CD4-positive, alpha-beta T cell (primary cell): ENCODE data around the gene SIGLEC11. TPM values are rescaled to one million over a fixed set of nuclear protein-coding genes. Genes with fewer than 3 reads are reported as not detected.

Experiments used
- ATAC-seq: fragments of 200-7000 bp; cut with Tn5 transposase; one replicate; pipeline ENCODE4 v1.10.0; 2022; ENCODE audit warnings: mild to moderate bottlenecking; ENCODE audit not compliant: poor library complexity
- CTCF ChIA-PET: fragments of 350-600 bp; sonication (Branson Sonifier 250); formaldehyde crosslinking; loops from one replicate; lab custom pipeline; 2021; ENCODE audit warnings: antibody characterized with exemption, inconsistent platforms; lab: Charles Lee
- POLR2A ChIA-PET: fragments of 350-600 bp; sonication (Branson Sonifier 250); formaldehyde crosslinking; loops from one replicate; lab custom pipeline; 2021; ENCODE audit warnings: antibody characterized with exemption, inconsistent platforms; lab: Charles Lee
- DNase-seq, 14 experiments: peaks; one replicate each; pipeline ENCODE4 v3.0.0-alpha.2; 2013 to 2020; ENCODE audit warnings: mixed read lengths in 2 of 14
- H3K27ac ChIP-seq, 2 donors: one replicate each; pipeline versions ENCODE4 v1.5.1 to v1.7.0; 2013; ENCODE audit warnings: low read length in 2 of 2, low read depth in 1 of 2, mild to moderate bottlenecking in 1 of 2
- H3K27me3 ChIP-seq, 2 experiments: 1 replicate in 1 of 2; 2 replicates in 1 of 2; pipeline versions ENCODE4 v1.6.1 to v1.7.0; 2013; ENCODE audit warnings: low read length in 2 of 2, control low read depth in 1 of 2, mild to moderate bottlenecking in 1 of 2, moderate library complexity in 1 of 2; ENCODE audit not compliant: insufficient read depth in 2 of 2, control insufficient read depth in 1 of 2
- H3K36me3 ChIP-seq: one replicate; pipeline ENCODE4 v1.6.1; 2013; ENCODE audit warnings: low read length, control low read depth; ENCODE audit not compliant: insufficient read depth
- H3K4me1 ChIP-seq: one replicate; pipeline ENCODE4 v1.6.1; 2013; ENCODE audit warnings: low read length, control low read depth; ENCODE audit not compliant: insufficient read depth
- H3K4me3 ChIP-seq: one replicate; pipeline ENCODE4 v1.5.1; 2013; ENCODE audit warnings: mild to moderate bottlenecking, low read length, moderate library complexity
- H3K9me3 ChIP-seq, 2 experiments: 1 replicate in 1 of 2; 2 replicates in 1 of 2; pipeline versions ENCODE4 v1.6.1 to v1.7.0; 2013; ENCODE audit warnings: low read length in 2 of 2, mild to moderate bottlenecking in 2 of 2, control low read depth in 1 of 2, moderate library complexity in 1 of 2; ENCODE audit not compliant: control insufficient read depth in 1 of 2, insufficient read depth in 1 of 2
- H3K27ac Mint-ChIP-seq: one replicate; pipeline ENCODE4 v1.8.0; 2020; ENCODE audit warnings: mixed read lengths
- H3K27me3 Mint-ChIP-seq: one replicate; pipeline ENCODE4 v1.8.0; 2021; ENCODE audit warnings: mixed read lengths
- H3K36me3 Mint-ChIP-seq: one replicate; pipeline ENCODE4 v1.8.0; 2021; ENCODE audit warnings: low read depth, mixed read lengths
- H3K4me1 Mint-ChIP-seq: one replicate; pipeline ENCODE4 v1.8.0; 2021; ENCODE audit warnings: low read depth, mixed read lengths
- H3K4me3 Mint-ChIP-seq: one replicate; pipeline ENCODE4 v1.8.0; 2020; ENCODE audit warnings: mild to moderate bottlenecking, mixed read lengths
- H3K9me3 Mint-ChIP-seq: one replicate; pipeline ENCODE4 v1.8.0; 2020; ENCODE audit warnings: mixed read lengths
- intact Hi-C, 2 experiments: fragments of 100-400 bp; cut with DNase I in 1 of 2; cut with micrococcal nuclease in 1 of 2; formaldehyde crosslinking; loops; one replicate each; pipeline versions ENCODE4 v1.15.1 to v1.9.0; 2023 to 2025; cut with DNase I, micrococcal nuclease
- total RNA-seq, 174 experiments: library from RNA in 2 of 174; stranded (reverse) in 2 of 174; gene quantifications; one replicate each; pipeline ENCODE4 v1.2.3 and lab custom pipeline; 2021 to 2026
- TF ChIP-seq, protein P1 (sequence below): fragments of 200-600 bp; IDR thresholded peaks from one replicate; pipeline ENCODE4 v1.8.0; 2022; ENCODE audit warnings: antibody characterized with exemption, mild to moderate bottlenecking

The SIGLEC11 gene
- total RNA-seq, 2 experiments from 2014 or later: 0.08 TPM; not detected in 1

DNA sequence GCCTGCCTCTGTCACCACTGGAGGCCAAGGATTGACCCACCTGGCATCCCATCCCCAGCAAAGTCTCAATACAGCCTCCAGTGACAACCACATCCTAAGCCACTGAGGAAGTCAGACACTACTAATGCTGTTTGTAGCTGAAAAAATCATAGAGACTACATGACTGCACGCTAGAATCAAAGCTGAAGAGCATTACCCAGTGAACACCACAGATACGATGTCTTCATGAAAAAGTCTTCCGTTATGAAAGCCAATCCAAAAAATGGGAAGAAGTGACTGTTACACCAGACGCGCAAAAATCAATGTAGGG is 20.5 kb downstream of the SIGLEC11 start:
- CTCF ChIA-PET: no interaction called here
- Mint-ChIP-seq H3K27me3 (peaks cover 4% of the 10 kb centered on the region), H3K9me3 (no peaks in the 10 kb centered on the region), H3K27ac (no peak overlapping the region), H3K4me3 (no peak overlapping the region), H3K4me1 (peaks cover 8% of the 10 kb centered on the region), H3K36me3 (no peaks in the 10 kb centered on the region)
- no peaks in the 10 kb centered on the region for H3K9me3 ChIP-seq
- no peak overlapping the region for H3K4me3 ChIP-seq
- H3K4me1 ChIP-seq: peaks cover 8% of the 10 kb centered on the region
- TF ChIP-seq, protein P1, sequence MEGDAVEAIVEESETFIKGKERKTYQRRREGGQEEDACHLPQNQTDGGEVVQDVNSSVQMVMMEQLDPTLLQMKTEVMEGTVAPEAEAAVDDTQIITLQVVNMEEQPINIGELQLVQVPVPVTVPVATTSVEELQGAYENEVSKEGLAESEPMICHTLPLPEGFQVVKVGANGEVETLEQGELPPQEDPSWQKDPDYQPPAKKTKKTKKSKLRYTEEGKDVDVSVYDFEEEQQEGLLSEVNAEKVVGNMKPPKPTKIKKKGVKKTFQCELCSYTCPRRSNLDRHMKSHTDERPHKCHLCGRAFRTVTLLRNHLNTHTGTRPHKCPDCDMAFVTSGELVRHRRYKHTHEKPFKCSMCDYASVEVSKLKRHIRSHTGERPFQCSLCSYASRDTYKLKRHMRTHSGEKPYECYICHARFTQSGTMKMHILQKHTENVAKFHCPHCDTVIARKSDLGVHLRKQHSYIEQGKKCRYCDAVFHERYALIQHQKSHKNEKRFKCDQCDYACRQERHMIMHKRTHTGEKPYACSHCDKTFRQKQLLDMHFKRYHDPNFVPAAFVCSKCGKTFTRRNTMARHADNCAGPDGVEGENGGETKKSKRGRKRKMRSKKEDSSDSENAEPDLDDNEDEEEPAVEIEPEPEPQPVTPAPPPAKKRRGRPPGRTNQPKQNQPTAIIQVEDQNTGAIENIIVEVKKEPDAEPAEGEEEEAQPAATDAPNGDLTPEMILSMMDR: no peak
- H3K27me3 ChIP-seq: peaks cover 0 to 4% of the 10 kb centered on the region in 2 experiments
- ATAC-seq: no peak
- DNase-seq: no peak
- POLR2A ChIA-PET: no interaction called here
- H3K27ac ChIP-seq: no peak overlapping the region
- H3K36me3 ChIP-seq: no peaks in the 10 kb centered on the region
- intact Hi-C loops: no loop called here

GRCh38 chr19:49939721-49940481 is 21.1 kb downstream of the SIGLEC11 start:
- no peak overlapping the region for H3K27ac ChIP-seq
- H3K4me3 ChIP-seq: no peak overlapping the region
- ATAC-seq (no peak), DNase-seq (peak in 1 of 14 experiments; percentile 34)
- H3K9me3 Mint-ChIP-seq: no peaks in the 10 kb centered on the region
- TF ChIP-seq, protein P1: no peak
- H3K27ac Mint-ChIP-seq: no peak overlapping the region
- no peak overlapping the region for H3K4me3 Mint-ChIP-seq
- H3K27me3 ChIP-seq: peaks cover 0 to 4% of the 10 kb centered on the region in 2 experiments
- no peaks in the 10 kb centered on the region for H3K27me3 Mint-ChIP-seq
- intact Hi-C loops: no loop called here
- H3K36me3 ChIP-seq: no peaks in the 10 kb centered on the region
- H3K36me3 Mint-ChIP-seq: no peaks in the 10 kb centered on the region
- H3K4me1 ChIP-seq: peaks cover 8% of the 10 kb centered on the region
- no peaks in the 10 kb centered on the region for H3K9me3 ChIP-seq
- ChIA-PET CTCF (interaction anchor here (0.7 kb wide), 1 partner anchor 74 kb away, joined by 3 read pairs; no protein-coding TSS in a partner anchor), POLR2A (no interaction called here)
- peaks cover 8% of the 10 kb centered on the region for H3K4me1 Mint-ChIP-seq

DNA sequence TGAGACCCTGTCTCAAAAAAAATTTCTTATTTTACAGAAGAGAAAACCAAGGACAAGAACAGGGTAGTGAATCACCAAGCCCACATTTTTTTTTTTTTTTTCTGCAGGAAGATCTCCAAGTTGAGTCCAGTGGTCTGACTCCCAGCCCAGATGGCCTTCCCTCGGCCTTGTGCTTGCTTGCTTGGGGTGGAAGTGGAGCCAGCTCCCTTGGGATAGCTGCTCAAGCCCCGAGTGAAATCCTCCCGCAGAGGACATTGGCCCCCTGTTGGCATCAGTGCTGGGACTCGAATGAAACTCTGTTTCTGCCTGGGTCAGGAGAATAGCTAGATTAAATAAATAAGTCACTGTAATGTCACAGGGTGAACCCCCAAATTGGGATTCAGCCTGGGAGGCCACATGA is 22.3 kb downstream of the SIGLEC11 start:
- intact Hi-C loops: no loop called here
- POLR2A ChIA-PET: no interaction called here
- no peak overlapping the region for H3K27ac ChIP-seq
- Mint-ChIP-seq H3K9me3 (no peaks in the 10 kb centered on the region), H3K4me1 (peaks cover 10% of the 10 kb centered on the region), H3K36me3 (no peaks in the 10 kb centered on the region), H3K27ac (no peak overlapping the region), H3K4me3 (no peak overlapping the region), H3K27me3 (no peaks in the 10 kb centered on the region)
- no peak for DNase-seq
- H3K4me1 ChIP-seq: peaks cover 11% of the 10 kb centered on the region
- H3K27me3 ChIP-seq: peaks cover 0 to 4% of the 10 kb centered on the region in 2 experiments
- no peak for ATAC-seq
- H3K4me3 ChIP-seq: no peak overlapping the region
- TF ChIP-seq, protein P1: no peak
- no peaks in the 10 kb centered on the region for H3K9me3 ChIP-seq
- CTCF ChIA-PET: interaction anchor here (2.2 kb wide), 1 partner anchor 45 kb away, joined by 10 read pairs; no protein-coding TSS in a partner anchor
- H3K36me3 ChIP-seq: no peaks in the 10 kb centered on the region
